ENCODE results near the gene LRRC8D.

- TF ChIP-seq ZFP30 (CRISPR knock-in tag; IDR thresholded peaks at IDR 0.05) (no peak), PATZ1 (CRISPR knock-in tag; IDR thresholded peaks at IDR 0.05; ENCODE audit: borderline replicate concordance) (no peak), ARNTL (CRISPR knock-in tag; IDR thresholded peaks at IDR 0.05; ENCODE audit: borderline replicate concordance, low read depth) (no peak), TOX (CRISPR knock-in tag; IDR thresholded peaks at IDR 0.05; ENCODE audit: borderline replicate concordance) (no peak), ZC3H10 (CRISPR knock-in tag; IDR thresholded peaks at IDR 0.05) (no peak), BACH2 (CRISPR knock-in tag; IDR thresholded peaks at IDR 0.05; ENCODE audit: borderline replicate concordance) (no peak), GLIS3 (CRISPR knock-in tag; IDR thresholded peaks at IDR 0.05) (no peak), RARB (CRISPR knock-in tag; IDR thresholded peaks at IDR 0.05) (no peak), ESRRG (CRISPR knock-in tag; IDR thresholded peaks at IDR 0.05) (no peak), CREB5 (CRISPR knock-in tag; IDR thresholded peaks at IDR 0.05; ENCODE audit: low read depth) (no peak)
Observed at GRCh38 chr1:89900791-89901708, 80.2 kb downstream of the LRRC8D start.

Measured in SK-N-SH treated with all-trans-retinoic acid at 6 μM for 48 hours (cell line).